Osteocyte (in vitro differentiated cells): ENCODE measurements around the gene SF3B5. TPM values are rescaled to one million over a fixed set of nuclear protein-coding genes. Genes with fewer than 3 reads are reported as not detected.

ENCODE experiments used
- DNase-seq: peaks from one replicate; pipeline ENCODE4 v3.0.0; 2021; ENCODE audit warnings: mixed read lengths; ENCODE audit not compliant: unreplicated experiment; ENCODE audit errors: extremely low spot score
- H3K27ac Mint-ChIP-seq: one replicate; pipeline ENCODE4 v1.8.0; 2021; ENCODE audit warnings: mild to moderate bottlenecking, mixed read lengths; ENCODE audit not compliant: unreplicated experiment
- H3K27me3 Mint-ChIP-seq: one replicate; pipeline ENCODE4 v1.8.0; 2021; ENCODE audit warnings: mixed read lengths; ENCODE audit not compliant: unreplicated experiment
- H3K36me3 Mint-ChIP-seq: one replicate; pipeline ENCODE4 v1.8.0; 2021; ENCODE audit warnings: mixed read lengths; ENCODE audit not compliant: unreplicated experiment
- H3K4me1 Mint-ChIP-seq: one replicate; pipeline ENCODE4 v1.8.0; 2021; ENCODE audit warnings: mixed read lengths; ENCODE audit not compliant: unreplicated experiment
- H3K4me3 Mint-ChIP-seq: one replicate; pipeline ENCODE4 v1.8.0; 2021; ENCODE audit warnings: mild to moderate bottlenecking, moderate library complexity, mixed read lengths; ENCODE audit not compliant: unreplicated experiment
- H3K9me3 Mint-ChIP-seq: one replicate; pipeline ENCODE4 v1.8.0; 2021; ENCODE audit warnings: mixed read lengths; ENCODE audit not compliant: unreplicated experiment
- CTCF ChIP-seq: fragments of 200-600 bp; sonication (generic); IDR thresholded peaks from 2 replicates; pipeline ENCODE4 v1.5.0; 2021; ENCODE audit warnings: antibody characterized with exemption, mild to moderate bottlenecking, moderate library complexity
- total RNA-seq: library from RNA; stranded (reverse); gene quantifications from 2 replicates; pipeline ENCODE4 v1.2.1, GENCODE V29; 2021

SF3B5 gene
- total RNA-seq, 1 donor from 2014 or later: 134 TPM

- DNase-seq: no peak
- no peak for TF ChIP-seq CTCF
- Mint-ChIP-seq H3K4me3 (no peak overlapping the region), H3K9me3 (no peaks in the 10 kb centered on the region), H3K4me1 (peaks cover 2% of the 10 kb centered on the region), H3K36me3 (no peaks in the 10 kb centered on the region), H3K27me3 (no peaks in the 10 kb centered on the region), H3K27ac (no peak overlapping the region)
Observed at GRCh38 chr6:144140867-144141266, 45.5 kb upstream of the SF3B5 start.

GRCh38 chr6:144139817-144140216 lies 44.4 kb upstream of the SF3B5 start:
- Mint-ChIP-seq H3K9me3 (no peaks in the 10 kb centered on the region), H3K4me1 (no peaks in the 10 kb centered on the region), H3K36me3 (no peaks in the 10 kb centered on the region), H3K27me3 (no peaks in the 10 kb centered on the region), H3K4me3 (no peak overlapping the region), H3K27ac (no peak overlapping the region)
- no peak for DNase-seq
- TF ChIP-seq CTCF: no peak

- Mint-ChIP-seq H3K27ac (no peak overlapping the region), H3K36me3 (no peaks in the 10 kb centered on the region), H3K27me3 (no peaks in the 10 kb centered on the region), H3K4me1 (no peaks in the 10 kb centered on the region), H3K4me3 (no peak overlapping the region), H3K9me3 (no peaks in the 10 kb centered on the region)
- no peak for DNase-seq
- TF ChIP-seq CTCF: no peak
Observed at GRCh38 chr6:144138542-144138941, 43.2 kb upstream of the SF3B5 start.

- Mint-ChIP-seq H3K4me3 (no peak overlapping the region), H3K27me3 (no peaks in the 10 kb centered on the region), H3K9me3 (no peaks in the 10 kb centered on the region), H3K36me3 (no peaks in the 10 kb centered on the region), H3K27ac (no peak overlapping the region), H3K4me1 (peaks cover 15% of the 10 kb centered on the region)
- no peak for TF ChIP-seq CTCF
- DNase-seq: no peak
Observed at GRCh38 chr6:144134737-144135136, 39.4 kb upstream of the SF3B5 start.

GRCh38 chr6:144134176-144134575 lies 38.8 kb upstream of the SF3B5 start:
- Mint-ChIP-seq H3K4me1 (peaks cover 18% of the 10 kb centered on the region), H3K27me3 (no peaks in the 10 kb centered on the region), H3K4me3 (no peak overlapping the region), H3K36me3 (no peaks in the 10 kb centered on the region), H3K27ac (no peak overlapping the region), H3K9me3 (no peaks in the 10 kb centered on the region)
- DNase-seq: no peak
- TF ChIP-seq CTCF: no peak
